Measurements from ENCODE around the gene ART1. TPM values are rescaled to one million over a fixed set of nuclear protein-coding genes. Genes with fewer than 3 reads are reported as not detected.

The ART1 gene
- total and polyA plus RNA-seq, 2 of the 8 experiments (the other 6 are each of a cell fraction or from before 2014, with no cell fraction given), result not detected

DNA sequence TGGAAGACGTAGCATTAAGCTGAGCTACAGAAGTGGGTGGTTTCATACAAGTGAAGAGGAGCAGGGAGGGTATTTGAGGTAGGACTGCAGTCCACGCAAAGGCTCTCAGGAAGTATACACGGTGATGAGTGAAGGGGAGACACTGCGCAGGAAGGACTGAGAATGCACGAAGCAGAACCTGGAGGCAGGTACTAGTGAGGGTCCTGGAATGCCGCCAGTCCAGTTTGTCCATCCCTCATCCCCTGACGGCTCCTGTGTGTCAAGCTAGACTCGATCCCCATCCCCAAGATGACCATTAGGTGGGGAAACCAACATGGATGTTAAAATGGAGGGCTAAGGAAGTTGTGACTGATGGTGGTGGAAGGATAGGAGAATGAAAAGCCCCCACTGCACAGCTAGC, 26.9 kb upstream of the ART1 start:
- Histone ChIP-seq H2AFZ (ENCODE audit: low read length) (no peak overlapping the region), H3K4me2 (ENCODE audit: insufficient read depth in 1 of 2, low read depth in 2 of 2, low read length in 2 of 2) (no peak overlapping the region), H3K36me3 (ENCODE audit: control insufficient read depth in 2 of 4, insufficient read depth in 4 of 4, low read length in 3 of 4) (no peaks in the 10 kb centered on the region), H3K18ac (ENCODE audit: extremely low read depth, low read length) (peak overlapping the region; percentile 15; the same call in 1 of the 2 replicates), H3K4me1 (replicated peaks in 1 of 4; ENCODE audit: control insufficient read depth in 3 of 4, insufficient read depth in 4 of 4, low read length in 3 of 4) (peaks cover 0 to 2% (median 0%) of the 10 kb centered on the region in 4 experiments; a peak in 3 of 7 replicates), H2BK15ac (ENCODE audit: low read length) (peak overlapping the region; percentile 55; the same call in 1 of the 2 replicates), H2BK5ac (ENCODE audit: low read depth, low read length) (peak overlapping the region; percentile 26; the same call in 1 of the 2 replicates), H3K4ac (replicated peaks; ENCODE audit: insufficient read length, low read depth, low read length) (no peak overlapping the region), H4K20me1 (replicated peaks in 1 of 2; ENCODE audit: control insufficient read depth in 1 of 2, insufficient read depth in 2 of 2, low read length in 2 of 2) (no peaks in the 10 kb centered on the region), H3K79me2 (ENCODE audit: control insufficient read depth in 1 of 2, insufficient read depth in 2 of 2, low read length in 2 of 2) (no peaks in the 10 kb centered on the region), H3K9me3 (ENCODE audit: insufficient read depth in 2 of 2, low read depth in 1 of 2, low read length in 1 of 2) (no peaks in the 10 kb centered on the region), H2AK5ac (ENCODE audit: low read depth, low read length) (no peak overlapping the region), H4K8ac (ENCODE audit: extremely low read depth, insufficient read depth, low read length) (no peak overlapping the region), H4K91ac (replicated peaks; ENCODE audit: insufficient read length, low read length) (no peak overlapping the region), H3K9ac (replicated peaks in 1 of 4; ENCODE audit: extremely low read depth in 1 of 4, low read depth in 3 of 4, low read length in 3 of 4) (no peak overlapping the region), H4K5ac (ENCODE audit: insufficient read length, low read depth, low read length) (no peak overlapping the region), H3K79me1 (ENCODE audit: low read depth, low read length) (no peaks in the 10 kb centered on the region), H3K23me2 (ENCODE audit: low read depth, low read length) (no peaks in the 10 kb centered on the region; the same call in 1 of the 2 replicates), H3K14ac (ENCODE audit: insufficient read length) (no peak overlapping the region), H2BK12ac (ENCODE audit: low read depth, low read length) (peak overlapping the region; percentile 88; the same call in 1 of the 2 replicates), H3K27me3 (replicated peaks in 1 of 4; ENCODE audit: control insufficient read depth in 3 of 4, extremely low read depth in 1 of 4, insufficient read depth in 3 of 4, low read length in 3 of 4) (no peaks in the 10 kb centered on the region), H3K4me3 (ENCODE audit: extremely low read depth in 1 of 4, insufficient read depth in 2 of 4, low read depth in 3 of 4, low read length in 4 of 4) (no peak overlapping the region), H2BK120ac (replicated peaks; ENCODE audit: low read depth, low read length) (no peak overlapping the region), H2BK20ac (ENCODE audit: low read length) (peak overlapping the region; percentile 15; the same call in 1 of the 2 replicates), H3K56ac (replicated peaks; ENCODE audit: insufficient read length, low read depth, low read length) (no peak overlapping the region), H3K27ac (ENCODE audit: low read depth, low read length) (no peak overlapping the region), H3K23ac (ENCODE audit: insufficient read length) (no peak overlapping the region)
- FAIRE-seq (no peak), DNase-seq (ENCODE audit: low read depth in 1 of 2, low spot score in 2 of 2) (no peak)
- WGBS, 2 experiments (ENCODE audit: extremely low coverage in 1 of 2, insufficient coverage in 1 of 2, insufficient read length in 1 of 2, insufficient replicate concordance in 2 of 2, low coverage in 1 of 2, low lambda C conversion rate in 2 of 2, missing lambda C conversion rate in 1 of 2), result 83% methylated on average over 8 of the region's 8 CpGs; no CpG with 5 or more reads in 1 of the 2 experiments
- ChIA-PET CTCF (ENCODE audit: partially characterized antibody) (interaction anchor here (0.7 to 4.1 kb wide), 8 partner anchors 8 to 193 kb away, joined by 3 to 16 read pairs (median 4); no protein-coding TSS in a partner anchor), POLR2A (ENCODE audit: partially characterized antibody) (interaction anchor here (0.6 kb wide), 1 partner anchor 211 kb away, joined by 4 read pairs; no protein-coding TSS in a partner anchor)
- TF ChIP-seq RBBP5 (IDR thresholded peaks at IDR 0.05; ENCODE audit: borderline replicate concordance, low read depth, low read length) (no peak), TAF1 (IDR thresholded peaks at IDR 0.05; ENCODE audit: low read depth, low read length) (no peak), KDM5A (IDR thresholded peaks at IDR 0.05; ENCODE audit: low read length) (no peak), POLR2A (IDR thresholded peaks at IDR 0.05; ENCODE audit: control extremely low read depth in 1 of 2, low read depth in 2 of 2, low read length in 2 of 2) (no peak), RXRA (IDR thresholded peaks at IDR 0.05; ENCODE audit: insufficient read depth, low read depth, low read length) (no peak), GABPA (IDR thresholded peaks at IDR 0.05; ENCODE audit: borderline replicate concordance, insufficient read depth, low read length) (no peak), SIX5 (IDR thresholded peaks at IDR 0.05; ENCODE audit: low read depth, low read length) (no peak)

Data from H1 (cell line).